ENCODE data around the gene KRTAP10-3.

GRCh38 chr21:44571296-44571695 is 12.7 kb upstream of the KRTAP10-3 start:
- TF ChIP-seq, protein P1, sequence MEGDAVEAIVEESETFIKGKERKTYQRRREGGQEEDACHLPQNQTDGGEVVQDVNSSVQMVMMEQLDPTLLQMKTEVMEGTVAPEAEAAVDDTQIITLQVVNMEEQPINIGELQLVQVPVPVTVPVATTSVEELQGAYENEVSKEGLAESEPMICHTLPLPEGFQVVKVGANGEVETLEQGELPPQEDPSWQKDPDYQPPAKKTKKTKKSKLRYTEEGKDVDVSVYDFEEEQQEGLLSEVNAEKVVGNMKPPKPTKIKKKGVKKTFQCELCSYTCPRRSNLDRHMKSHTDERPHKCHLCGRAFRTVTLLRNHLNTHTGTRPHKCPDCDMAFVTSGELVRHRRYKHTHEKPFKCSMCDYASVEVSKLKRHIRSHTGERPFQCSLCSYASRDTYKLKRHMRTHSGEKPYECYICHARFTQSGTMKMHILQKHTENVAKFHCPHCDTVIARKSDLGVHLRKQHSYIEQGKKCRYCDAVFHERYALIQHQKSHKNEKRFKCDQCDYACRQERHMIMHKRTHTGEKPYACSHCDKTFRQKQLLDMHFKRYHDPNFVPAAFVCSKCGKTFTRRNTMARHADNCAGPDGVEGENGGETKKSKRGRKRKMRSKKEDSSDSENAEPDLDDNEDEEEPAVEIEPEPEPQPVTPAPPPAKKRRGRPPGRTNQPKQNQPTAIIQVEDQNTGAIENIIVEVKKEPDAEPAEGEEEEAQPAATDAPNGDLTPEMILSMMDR (IDR thresholded peaks at IDR 0.05 in 4 of 5, conservative IDR thresholded peaks at IDR 0.05 in 1 of 5) = no peak
- no peak for TF ChIP-seq POLR2A (IDR thresholded peaks at IDR 0.05)

All from gastrocnemius medialis (tissue), 4 donors.